NCI-H524 (cell line): ENCODE data around the gene TENT4B.
"Not testable (repeated sequence)": the region's sequence is repeated elsewhere in the genome, so short reads cannot be mapped to it uniquely, and the experiment has no call there.

Source experiments
- DNase-seq, 2 experiments: peaks; one replicate each; lab custom pipeline; 2025; lab: John Stamatoyannopoulos, UW

TENT4B gene

GRCh38 chr16:50152807-50153595, at the start of gene TENT4B:
TSS of gene TENT4B (plus strand) at chr16:50153306. CDS start at chr16:50153622, 316 bp downstream.
- DNase-seq, result peak; percentile 63 to 78

- DNase-seq, result no peak
Measured at GRCh38 chr16:50103764-50104163, 49.3 kb upstream of the TENT4B start.

GRCh38 chr16:50114357-50115129, 38.6 kb upstream of the TENT4B start:
- DNase-seq, result no peak

- no peak for DNase-seq
Measured at GRCh38 chr16:50120711-50121110, 32.4 kb upstream of the TENT4B start.

- DNase-seq, result no peak
Measured at GRCh38 chr16:50121278-50121677, 31.8 kb upstream of the TENT4B start.

GRCh38 chr16:50121721-50122445, 31.2 kb upstream of the TENT4B start:
- no peak for DNase-seq

- DNase-seq, result no peak
Measured at GRCh38 chr16:50123417-50123816, 29.7 kb upstream of the TENT4B start.

- DNase-seq, result no peak
Measured at GRCh38 chr16:50124769-50125168, 28.3 kb upstream of the TENT4B start.

GRCh38 chr16:50126183-50126582, 26.9 kb upstream of the TENT4B start:
- DNase-seq, result no peak

GRCh38 chr16:50132571-50132970, 20.5 kb upstream of the TENT4B start:
- not testable (repeated sequence) for DNase-seq

GRCh38 chr16:50133214-50133613, 19.9 kb upstream of the TENT4B start:
- no peak for DNase-seq

GRCh38 chr16:50136399-50136798, 16.7 kb upstream of the TENT4B start:
- no peak for DNase-seq

GRCh38 chr16:50137268-50137667, 15.8 kb upstream of the TENT4B start:
- no peak for DNase-seq

GRCh38 chr16:50139580-50139979, 13.5 kb upstream of the TENT4B start:
- no peak for DNase-seq

GRCh38 chr16:50144211-50144610, 8.9 kb upstream of the TENT4B start:
- peak in 1 of 2 experiments; percentile 49 for DNase-seq

GRCh38 chr16:50146479-50147435, 6.3 kb upstream of the TENT4B start:
- DNase-seq, result no peak

GRCh38 chr16:50151322-50151721, 1.8 kb upstream of the TENT4B start:
- no peak for DNase-seq

- no peak for DNase-seq
Measured at GRCh38 chr16:50151756-50152155, 1.4 kb upstream of the TENT4B start.

GRCh38 chr16:50152351-50152806, 727 bp upstream of the TENT4B start:
- DNase-seq, result peak; percentile 61 to 63

- no peak for DNase-seq
Measured at GRCh38 chr16:50153596-50154419, 702 bp downstream of the TENT4B start.
